ENCODE measurements around the gene ST8SIA5.

- TF ChIP-seq CTCF (IDR thresholded peaks at IDR 0.05) (no peak), POLR2AphosphoS5 (IDR thresholded peaks at IDR 0.05) (no peak), EP300 (IDR thresholded peaks at IDR 0.05) (no peak), POLR2A (IDR thresholded peaks at IDR 0.05) (no peak)
Measured at GRCh38 chr18:46761059-46761769, 4.4 kb upstream of the ST8SIA5 start.

Measured in stomach (tissue), 4 donors.